ENCODE results near the gene MMP25.
"Not testable (repeated sequence)": the region's sequence is repeated elsewhere in the genome, so short reads cannot be mapped to it uniquely, and the experiment has no call there.

DNA sequence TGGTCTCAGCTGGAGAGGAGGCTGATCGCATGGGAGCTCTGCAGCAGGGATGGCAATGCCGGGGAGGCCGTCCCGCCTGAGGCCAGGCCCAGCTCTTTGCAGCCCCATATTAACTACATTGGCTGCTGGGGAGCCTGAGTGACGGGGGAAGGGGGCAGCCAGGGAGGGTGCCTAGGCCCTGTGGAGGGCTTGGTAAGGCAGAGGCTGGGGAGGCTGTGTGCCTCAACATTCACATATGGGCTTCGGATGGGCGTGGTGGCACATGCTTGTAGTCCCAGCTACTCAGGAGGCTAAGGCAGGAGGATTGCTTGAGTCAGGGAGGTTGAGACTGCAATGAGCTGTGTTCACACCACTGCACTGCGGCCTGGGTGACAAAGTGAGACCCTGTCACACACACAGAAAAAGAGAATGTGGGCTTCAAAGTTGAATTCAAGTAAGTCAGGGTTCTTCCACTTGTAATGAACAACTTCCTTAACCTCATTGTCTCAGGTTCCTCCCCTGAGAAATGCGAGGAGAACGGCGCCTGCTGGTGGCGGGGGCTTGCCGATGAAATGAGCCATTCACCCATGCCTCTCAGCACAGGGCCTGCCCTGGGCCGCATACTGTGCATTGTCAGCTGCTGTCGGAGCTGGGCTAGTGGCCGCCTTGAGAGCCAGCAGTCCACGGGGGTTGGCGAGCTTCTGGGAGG, 26.4 kb downstream of the MMP25 start:
- not testable (repeated sequence) for TF ChIP-seq ZFP1 (CRISPR knock-in tag; IDR thresholded peaks at IDR 0.05); HNRNPH1 (optimal IDR thresholded peaks at IDR 0.05; ENCODE audit: low read depth, low read length); BHLHE40 (IDR thresholded peaks at IDR 0.05; ENCODE audit: low read length); FOXA3 (CRISPR knock-in tag; conservative IDR thresholded peaks at IDR 0.05 in 1 of 2, IDR thresholded peaks at IDR 0.05 in 1 of 2); MYC (IDR thresholded peaks at IDR 0.05; ENCODE audit: low read depth, low read length); MYC (CRISPR knock-in tag; IDR thresholded peaks at IDR 0.05; ENCODE audit: borderline replicate concordance, low read depth); ZNF780A (CRISPR knock-in tag; IDR thresholded peaks at IDR 0.05); EZH2 (IDR thresholded peaks at IDR 0.05; ENCODE audit: borderline replicate concordance, low read depth, low read length); SRF (CRISPR knock-in tag; IDR thresholded peaks at IDR 0.05)
- TF ChIP-seq, protein P1, sequence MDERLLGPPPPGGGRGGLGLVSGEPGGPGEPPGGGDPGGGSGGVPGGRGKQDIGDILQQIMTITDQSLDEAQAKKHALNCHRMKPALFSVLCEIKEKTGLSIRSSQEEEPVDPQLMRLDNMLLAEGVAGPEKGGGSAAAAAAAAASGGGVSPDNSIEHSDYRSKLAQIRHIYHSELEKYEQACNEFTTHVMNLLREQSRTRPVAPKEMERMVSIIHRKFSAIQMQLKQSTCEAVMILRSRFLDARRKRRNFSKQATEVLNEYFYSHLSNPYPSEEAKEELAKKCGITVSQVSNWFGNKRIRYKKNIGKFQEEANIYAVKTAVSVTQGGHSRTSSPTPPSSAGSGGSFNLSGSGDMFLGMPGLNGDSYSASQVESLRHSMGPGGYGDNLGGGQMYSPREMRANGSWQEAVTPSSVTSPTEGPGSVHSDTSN (CRISPR knock-in tag; IDR thresholded peaks at IDR 0.05; ENCODE audit: low read depth): not testable (repeated sequence)
- TF ChIP-seq, protein P1 (tag; conservative IDR thresholded peaks at IDR 0.05; ENCODE audit: low read depth): not testable (repeated sequence)
- TF ChIP-seq, protein P2, sequence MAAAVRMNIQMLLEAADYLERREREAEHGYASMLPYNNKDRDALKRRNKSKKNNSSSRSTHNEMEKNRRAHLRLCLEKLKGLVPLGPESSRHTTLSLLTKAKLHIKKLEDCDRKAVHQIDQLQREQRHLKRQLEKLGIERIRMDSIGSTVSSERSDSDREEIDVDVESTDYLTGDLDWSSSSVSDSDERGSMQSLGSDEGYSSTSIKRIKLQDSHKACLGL (CRISPR knock-in tag; IDR thresholded peaks at IDR 0.05; ENCODE audit: borderline replicate concordance, poor library complexity, severe bottlenecking): not testable (repeated sequence)
- TF ChIP-seq, protein P3, sequence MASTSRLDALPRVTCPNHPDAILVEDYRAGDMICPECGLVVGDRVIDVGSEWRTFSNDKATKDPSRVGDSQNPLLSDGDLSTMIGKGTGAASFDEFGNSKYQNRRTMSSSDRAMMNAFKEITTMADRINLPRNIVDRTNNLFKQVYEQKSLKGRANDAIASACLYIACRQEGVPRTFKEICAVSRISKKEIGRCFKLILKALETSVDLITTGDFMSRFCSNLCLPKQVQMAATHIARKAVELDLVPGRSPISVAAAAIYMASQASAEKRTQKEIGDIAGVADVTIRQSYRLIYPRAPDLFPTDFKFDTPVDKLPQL (IDR thresholded peaks at IDR 0.05; ENCODE audit: extremely low read depth, insufficient read length): not testable (repeated sequence)
- TF ChIP-seq, protein P4, sequence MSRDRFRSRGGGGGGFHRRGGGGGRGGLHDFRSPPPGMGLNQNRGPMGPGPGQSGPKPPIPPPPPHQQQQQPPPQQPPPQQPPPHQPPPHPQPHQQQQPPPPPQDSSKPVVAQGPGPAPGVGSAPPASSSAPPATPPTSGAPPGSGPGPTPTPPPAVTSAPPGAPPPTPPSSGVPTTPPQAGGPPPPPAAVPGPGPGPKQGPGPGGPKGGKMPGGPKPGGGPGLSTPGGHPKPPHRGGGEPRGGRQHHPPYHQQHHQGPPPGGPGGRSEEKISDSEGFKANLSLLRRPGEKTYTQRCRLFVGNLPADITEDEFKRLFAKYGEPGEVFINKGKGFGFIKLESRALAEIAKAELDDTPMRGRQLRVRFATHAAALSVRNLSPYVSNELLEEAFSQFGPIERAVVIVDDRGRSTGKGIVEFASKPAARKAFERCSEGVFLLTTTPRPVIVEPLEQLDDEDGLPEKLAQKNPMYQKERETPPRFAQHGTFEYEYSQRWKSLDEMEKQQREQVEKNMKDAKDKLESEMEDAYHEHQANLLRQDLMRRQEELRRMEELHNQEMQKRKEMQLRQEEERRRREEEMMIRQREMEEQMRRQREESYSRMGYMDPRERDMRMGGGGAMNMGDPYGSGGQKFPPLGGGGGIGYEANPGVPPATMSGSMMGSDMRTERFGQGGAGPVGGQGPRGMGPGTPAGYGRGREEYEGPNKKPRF (IDR thresholded peaks at IDR 0.05; ENCODE audit: low read depth, low read length): not testable (repeated sequence)

All from K562 (cell line).